IMR-90 (cell line): ENCODE data around the gene FADD. TPM values are rescaled to one million over a fixed set of nuclear protein-coding genes. Genes with fewer than 3 reads are reported as not detected.
A peak's percentile ranks its signal among the peaks of the same experiment; 100 is the strongest.

Experiments used
- ATAC-seq: fragments of 200-7000 bp; cut with Tn5 transposase; 2 replicates; pipeline ENCODE4 v1.9.1; 2020; ENCODE audit warnings: low read depth, mild to moderate bottlenecking, moderate library complexity
- BruUV-seq: library from RNA; stranded (reverse); fragments of 400-500 nt; replicated peaks from 2 replicates; lab custom pipeline; 2021; lab: Mats Ljungman, UMichigan
- CTCF ChIA-PET: fragments of 300-600 bp; formaldehyde crosslinking; extraction: SDS; loops from one replicate; lab custom pipeline; 2021; ENCODE audit warnings: antibody characterized with exemption; lab: Yijun Ruan, JAX
- POLR2A ChIA-PET: fragments of 300-600 bp; sonication (Branson Sonifier 250); formaldehyde crosslinking; loops from one replicate; lab custom pipeline; 2022; ENCODE audit warnings: antibody characterized with exemption; ENCODE audit not compliant: unreplicated experiment; lab: Charles Lee
- DNase-seq: peaks from one replicate; pipeline ENCODE4 v3.0.0; 2013
- H2AFZ ChIP-seq: replicated peaks from 2 replicates; pipeline ENCODE3; 2013; ENCODE audit warnings: low read length, mild to moderate bottlenecking; ENCODE audit not compliant: poor library complexity
- H2AK5ac ChIP-seq: 2 replicates; pipeline ENCODE4 v1.6.1; 2013; ENCODE audit warnings: low read depth, low read length, inconsistent platforms
- H2AK9ac ChIP-seq: replicated peaks from 2 replicates; pipeline ENCODE3; 2013; ENCODE audit warnings: mild to moderate bottlenecking, low read depth, low read length, moderate library complexity; ENCODE audit not compliant: poor library complexity
- H2BK120ac ChIP-seq: 2 replicates; pipeline ENCODE4 v1.6.1; 2013; ENCODE audit warnings: low read depth, low read length, inconsistent platforms
- H2BK15ac ChIP-seq: 3 replicates; pipeline ENCODE4 v1.6.1; 2013; ENCODE audit warnings: low read depth, low read length, inconsistent platforms
- H2BK20ac ChIP-seq: 2 replicates; pipeline ENCODE4 v1.6.1; 2013; ENCODE audit warnings: low read depth, mild to moderate bottlenecking, inconsistent platforms, low read length, moderate library complexity
- H2BK5ac ChIP-seq: 2 replicates; pipeline ENCODE4 v1.6.1; 2013; ENCODE audit warnings: mild to moderate bottlenecking, low read depth, low read length, inconsistent platforms; ENCODE audit not compliant: poor library complexity, severe bottlenecking
- H3K14ac ChIP-seq: replicated peaks from 2 replicates; pipeline ENCODE4 v1.6.1; 2013; ENCODE audit warnings: low read depth, low read length, inconsistent platforms
- H3K18ac ChIP-seq: 2 replicates; pipeline ENCODE4 v1.6.1; 2013; ENCODE audit warnings: low read depth, low read length, control low read depth
- H3K23ac ChIP-seq: 2 replicates; pipeline ENCODE4 v1.6.1; 2013; ENCODE audit warnings: low read depth, low read length, inconsistent platforms
- H3K27ac ChIP-seq: 2 replicates; pipeline ENCODE4 v1.5.1; 2013; ENCODE audit warnings: mild to moderate bottlenecking, control low read depth, low read length; ENCODE audit not compliant: insufficient read depth
- H3K27me3 ChIP-seq: 2 replicates; pipeline ENCODE4 v1.6.1; 2013; ENCODE audit warnings: low read length; ENCODE audit not compliant: control insufficient read depth, insufficient read depth
- H3K36me3 ChIP-seq: 2 replicates; pipeline ENCODE4 v1.6.1; 2013; ENCODE audit warnings: low read length, mixed read lengths; ENCODE audit not compliant: control insufficient read depth, insufficient read depth
- H3K4ac ChIP-seq: 2 replicates; pipeline ENCODE4 v1.6.1; 2013; ENCODE audit warnings: low read depth, low read length, inconsistent platforms
- H3K4me1 ChIP-seq: 2 replicates; pipeline ENCODE4 v1.6.1; 2013; ENCODE audit warnings: low read length, mixed read lengths; ENCODE audit not compliant: control insufficient read depth, insufficient read depth
- H3K4me2 ChIP-seq: 2 replicates; pipeline ENCODE4 v1.6.1; 2013; ENCODE audit warnings: low read depth, mild to moderate bottlenecking, control low read depth, low read length, moderate library complexity
- H3K4me3 ChIP-seq: 2 replicates; pipeline ENCODE4 v1.5.1; 2013; ENCODE audit warnings: low read depth, mild to moderate bottlenecking, control low read depth, low read length, moderate library complexity; ENCODE audit not compliant: insufficient read depth
- H3K56ac ChIP-seq: 2 replicates; pipeline ENCODE4 v1.6.1; 2013; ENCODE audit warnings: low read length, inconsistent platforms; ENCODE audit not compliant: insufficient read depth; ENCODE audit errors: extremely low read depth
- H3K79me1 ChIP-seq, 2 experiments: 2 replicates each; pipeline ENCODE4 v1.6.1; 2013; ENCODE audit warnings: low read length in 2 of 2, inconsistent platforms in 1 of 2, low read depth in 1 of 2
- H3K9ac ChIP-seq: 2 replicates; pipeline ENCODE4 v1.6.1; 2013; ENCODE audit warnings: low read depth, low read length, control low read depth
- H3K9me1 ChIP-seq: 2 replicates; pipeline ENCODE4 v1.6.1; 2013; ENCODE audit warnings: low read length, inconsistent platforms; ENCODE audit not compliant: insufficient read depth
- H3K9me3 ChIP-seq: 2 replicates; pipeline ENCODE4 v1.6.1; 2013; ENCODE audit warnings: low read length; ENCODE audit not compliant: control insufficient read depth, insufficient read depth
- H4K20me1 ChIP-seq: 2 replicates; pipeline ENCODE4 v1.6.1; 2013; ENCODE audit warnings: low read length, inconsistent platforms; ENCODE audit not compliant: insufficient read depth
- H4K5ac ChIP-seq: 2 replicates; pipeline ENCODE4 v1.6.1; 2013; ENCODE audit warnings: mild to moderate bottlenecking, low read depth, low read length, control low read depth
- H4K8ac ChIP-seq, 2 experiments: 2 replicates each; pipeline ENCODE4 v1.6.1; 2013; ENCODE audit warnings: low read depth in 2 of 2, low read length in 2 of 2, control low read depth in 1 of 2, inconsistent platforms in 1 of 2
- H4K91ac ChIP-seq: 2 replicates; pipeline ENCODE4 v1.6.1; 2013; ENCODE audit warnings: low read depth, low read length, inconsistent platforms; ENCODE audit not compliant: insufficient read depth
- BHLHE40 ChIP-seq: fragments of 150-350 bp; IDR thresholded peaks from 2 replicates; pipeline ENCODE4 v1.6.1; 2016; ENCODE audit warnings: mild to moderate bottlenecking, low read depth, low read length
- CEBPB ChIP-seq: IDR thresholded peaks from 2 replicates; pipeline ENCODE4 v1.6.1; 2012; ENCODE audit warnings: low read depth, low read length, improper control_type of control experiment
- CHD1 ChIP-seq: IDR thresholded peaks from 2 replicates; pipeline ENCODE4 v1.6.1; 2012; ENCODE audit warnings: low read depth, low read length, improper control_type of control experiment
- FOS ChIP-seq: fragments of 150-350 bp; IDR thresholded peaks from 2 replicates; pipeline ENCODE4 v1.6.1; 2016; ENCODE audit warnings: low read depth, low read length
- MAFK ChIP-seq: IDR thresholded peaks from 2 replicates; pipeline ENCODE4 v1.6.1; 2012; ENCODE audit warnings: low read depth, low read length, improper control_type of control experiment
- MAZ ChIP-seq: IDR thresholded peaks from 2 replicates; pipeline ENCODE4 v1.6.1; 2012; ENCODE audit warnings: low read depth, mild to moderate bottlenecking, low read length, improper control_type of control experiment, moderate library complexity, borderline replicate concordance
- MXI1 ChIP-seq: IDR thresholded peaks from 2 replicates; pipeline ENCODE4 v1.6.1; 2012; ENCODE audit warnings: low read depth, mild to moderate bottlenecking, low read length, moderate library complexity, borderline replicate concordance
- NFE2L2 ChIP-seq: fragments of 150-350 bp; IDR thresholded peaks from 2 replicates; pipeline ENCODE4 v1.6.1; 2016; ENCODE audit warnings: low read depth, mild to moderate bottlenecking, low read length
- POLR2A ChIP-seq: IDR thresholded peaks from 2 replicates; pipeline ENCODE4 v1.6.1; 2012; ENCODE audit warnings: mild to moderate bottlenecking, low read depth, low read length
- RAD21 ChIP-seq: IDR thresholded peaks from 2 replicates; pipeline ENCODE4 v1.6.1; 2012; ENCODE audit warnings: low read length, improper control_type of control experiment
- RCOR1 ChIP-seq: IDR thresholded peaks from 2 replicates; pipeline ENCODE4 v1.6.1; 2012; ENCODE audit warnings: mild to moderate bottlenecking, low read length, improper control_type of control experiment; ENCODE audit not compliant: insufficient replicate concordance
- RFX5 ChIP-seq: IDR thresholded peaks from 2 replicates; pipeline ENCODE4 v1.8.0; 2012; ENCODE audit warnings: low read depth, mild to moderate bottlenecking, low read length, moderate library complexity
- SMC3 ChIP-seq: fragments of 150-350 bp; IDR thresholded peaks from 2 replicates; pipeline ENCODE4 v1.6.1; 2016; ENCODE audit warnings: low read depth, mild to moderate bottlenecking, antibody characterized with exemption, low read length, moderate library complexity
- WGBS, 2 experiments: methylation state at CpG; one replicate each; pipeline versions ENCODE4 v1.1.5 to v1.1.7; 2013; ENCODE audit warnings: missing lambda C conversion rate in 2 of 2; ENCODE audit not compliant: insufficient read length in 1 of 2; ENCODE audit errors: extremely low coverage in 2 of 2; 5-methylcytosine and 5-hydroxymethylcytosine counted together
- dilution Hi-C: fragments of 300-500 bp; cut with HindIII; formaldehyde crosslinking; loops from one replicate; pipeline ENCODE4 v1.14.3; 2018; ENCODE audit warnings: low sequenced_read_pairs; ENCODE audit not compliant: unreplicated experiment
- in situ Hi-C: fragments of 300-500 bp; cut with MboI; formaldehyde crosslinking; loops from 3 replicates; pipeline ENCODE4 v1.14.3; 2019; ENCODE audit warnings: low sequenced_read_pairs, inconsistent platforms, mixed read lengths
- intact Hi-C: fragments of 100-400 bp; cut with micrococcal nuclease; formaldehyde crosslinking; loops from 2 replicates; pipeline ENCODE4 v1.10.0; 2022
- polyA plus RNA-seq, 3 experiments: library from polyadenylated mRNA; depleted of rRNA; stranded (reverse); fragments of >200 nt; gene quantifications; 2 replicates each; pipeline ENCODE4 v1.2.3, GENCODE V29; 2012; ENCODE audit warnings: low replicate concordance in 1 of 3
- total RNA-seq: library from RNA; depleted of rRNA; stranded (reverse); fragments of >200 nt; gene quantifications from 2 replicates; pipeline ENCODE4 v1.2.3, GENCODE V29; 2012
- TF ChIP-seq, protein P1 (sequence below): fragments of 150-350 bp; IDR thresholded peaks from 2 replicates; pipeline ENCODE4 v1.6.1; 2016; ENCODE audit warnings: low read depth, mild to moderate bottlenecking, low read length, moderate library complexity, borderline replicate concordance
- TF ChIP-seq, protein P2 (sequence below): conservative IDR thresholded peaks from 2 replicates; pipeline ENCODE4 v1.5.1; 2012; ENCODE audit warnings: mild to moderate bottlenecking, low read depth, low read length, improper control_type of control experiment
- TF ChIP-seq, protein P3 (sequence below): fragments of 150-350 bp; IDR thresholded peaks from 2 replicates; pipeline ENCODE4 v1.6.1; 2017; ENCODE audit warnings: mild to moderate bottlenecking, antibody characterized with exemption, low read length, low read depth

The FADD gene
- total and polyA plus RNA-seq, 2 of the 4 experiments (the other 2 are of a cell fraction) = 38.1 to 44.4 TPM

DNA sequence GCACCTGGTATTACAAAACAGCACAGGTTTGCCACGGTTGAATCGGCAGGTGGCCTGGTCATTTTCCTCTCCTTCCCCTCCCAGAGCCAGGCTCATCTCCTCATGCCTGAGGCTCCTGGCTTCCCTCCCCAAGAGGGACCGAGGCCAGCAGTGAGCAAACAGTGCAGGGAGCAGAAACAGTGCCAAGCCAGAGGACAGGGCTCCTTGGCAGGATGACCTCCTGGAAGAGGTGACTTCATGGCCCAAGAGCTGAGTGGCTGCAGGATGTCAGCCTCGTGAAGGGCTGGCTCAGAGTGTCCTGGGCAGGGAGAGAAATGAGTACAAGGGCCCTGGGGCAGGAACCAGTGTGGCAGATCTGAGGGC, 44.6 kb downstream of the FADD start:
- Histone ChIP-seq H4K91ac (no peak overlapping the region), H3K4me1 (peaks cover 15% of the 10 kb centered on the region), H2AFZ (peak overlapping the region; percentile 26), H3K79me1 (no peaks in the 10 kb centered on the region), H3K27me3 (peaks cover 9% of the 10 kb centered on the region), H3K9me3 (no peaks in the 10 kb centered on the region), H3K4me2 (no peak overlapping the region), H3K9ac (no peak overlapping the region), H4K20me1 (no peaks in the 10 kb centered on the region; the same call in 1 of the 2 replicates), H4K5ac (no peak overlapping the region), H3K4ac (peak overlapping the region; percentile 4; the same call in 1 of the 2 replicates), H3K4me3 (no peak overlapping the region), H2BK5ac (no peak overlapping the region), H2AK5ac (peak overlapping the region; percentile 58), H3K14ac (no peak overlapping the region), H2BK15ac (no peak overlapping the region), H3K9me1 (peaks cover 10% of the 10 kb centered on the region; the same call in 1 of the 2 replicates), H4K8ac (no peak overlapping the region), H3K18ac (no peak overlapping the region), H3K27ac (no peak overlapping the region), H3K23ac (no peak overlapping the region), H2BK20ac (peak overlapping the region; percentile 42), H3K56ac (no peak overlapping the region), H3K36me3 (no peaks in the 10 kb centered on the region), H2AK9ac (peak overlapping the region; percentile 83), H2BK120ac (peak overlapping the region; percentile 27; the same call in 1 of the 2 replicates)
- POLR2A ChIA-PET = no interaction called here
- ATAC-seq (no peak), DNase-seq (no peak)
- dilution Hi-C loops = no loop called here
- intact Hi-C loops = no loop called here
- CTCF ChIA-PET = no interaction called here
- no peak for TF ChIP-seq RCOR1
- no peak for TF ChIP-seq BHLHE40
- no peak for TF ChIP-seq MXI1
- no peak for TF ChIP-seq MAZ
- no peak for TF ChIP-seq SMC3
- no peak for TF ChIP-seq CEBPB
- no peak for TF ChIP-seq MAFK
- TF ChIP-seq, protein P1, sequence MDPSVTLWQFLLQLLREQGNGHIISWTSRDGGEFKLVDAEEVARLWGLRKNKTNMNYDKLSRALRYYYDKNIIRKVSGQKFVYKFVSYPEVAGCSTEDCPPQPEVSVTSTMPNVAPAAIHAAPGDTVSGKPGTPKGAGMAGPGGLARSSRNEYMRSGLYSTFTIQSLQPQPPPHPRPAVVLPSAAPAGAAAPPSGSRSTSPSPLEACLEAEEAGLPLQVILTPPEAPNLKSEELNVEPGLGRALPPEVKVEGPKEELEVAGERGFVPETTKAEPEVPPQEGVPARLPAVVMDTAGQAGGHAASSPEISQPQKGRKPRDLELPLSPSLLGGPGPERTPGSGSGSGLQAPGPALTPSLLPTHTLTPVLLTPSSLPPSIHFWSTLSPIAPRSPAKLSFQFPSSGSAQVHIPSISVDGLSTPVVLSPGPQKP = no peak
- no peak for TF ChIP-seq RAD21
- TF ChIP-seq, protein P2, sequence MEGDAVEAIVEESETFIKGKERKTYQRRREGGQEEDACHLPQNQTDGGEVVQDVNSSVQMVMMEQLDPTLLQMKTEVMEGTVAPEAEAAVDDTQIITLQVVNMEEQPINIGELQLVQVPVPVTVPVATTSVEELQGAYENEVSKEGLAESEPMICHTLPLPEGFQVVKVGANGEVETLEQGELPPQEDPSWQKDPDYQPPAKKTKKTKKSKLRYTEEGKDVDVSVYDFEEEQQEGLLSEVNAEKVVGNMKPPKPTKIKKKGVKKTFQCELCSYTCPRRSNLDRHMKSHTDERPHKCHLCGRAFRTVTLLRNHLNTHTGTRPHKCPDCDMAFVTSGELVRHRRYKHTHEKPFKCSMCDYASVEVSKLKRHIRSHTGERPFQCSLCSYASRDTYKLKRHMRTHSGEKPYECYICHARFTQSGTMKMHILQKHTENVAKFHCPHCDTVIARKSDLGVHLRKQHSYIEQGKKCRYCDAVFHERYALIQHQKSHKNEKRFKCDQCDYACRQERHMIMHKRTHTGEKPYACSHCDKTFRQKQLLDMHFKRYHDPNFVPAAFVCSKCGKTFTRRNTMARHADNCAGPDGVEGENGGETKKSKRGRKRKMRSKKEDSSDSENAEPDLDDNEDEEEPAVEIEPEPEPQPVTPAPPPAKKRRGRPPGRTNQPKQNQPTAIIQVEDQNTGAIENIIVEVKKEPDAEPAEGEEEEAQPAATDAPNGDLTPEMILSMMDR = no peak
- no peak for TF ChIP-seq RFX5
- no peak for TF ChIP-seq FOS
- no peak for TF ChIP-seq POLR2A
- no peak for TF ChIP-seq CHD1
- TF ChIP-seq, protein P3, sequence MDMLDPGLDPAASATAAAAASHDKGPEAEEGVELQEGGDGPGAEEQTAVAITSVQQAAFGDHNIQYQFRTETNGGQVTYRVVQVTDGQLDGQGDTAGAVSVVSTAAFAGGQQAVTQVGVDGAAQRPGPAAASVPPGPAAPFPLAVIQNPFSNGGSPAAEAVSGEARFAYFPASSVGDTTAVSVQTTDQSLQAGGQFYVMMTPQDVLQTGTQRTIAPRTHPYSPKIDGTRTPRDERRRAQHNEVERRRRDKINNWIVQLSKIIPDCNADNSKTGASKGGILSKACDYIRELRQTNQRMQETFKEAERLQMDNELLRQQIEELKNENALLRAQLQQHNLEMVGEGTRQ = no peak
- no peak for TF ChIP-seq NFE2L2
- BruUV-seq = no TSS peak
- in situ Hi-C loops = no loop called here
- WGBS, 2 experiments = 66% methylated on average over 3 of the region's 4 CpGs; no CpG with 5 or more reads in 1 of the 2 experiments
